T follicular helper cell (primary cell): Measurements from ENCODE around the gene RPH3AL.
"Not testable (repeated sequence)": the region's sequence is repeated elsewhere in the genome, so short reads cannot be mapped to it uniquely, and the experiment has no call there.

Source experiments
- DNase-seq: peaks from one replicate; pipeline ENCODE4 v3.0.0-alpha.2; 2020; ENCODE audit warnings: low read depth

The RPH3AL gene

DNA sequence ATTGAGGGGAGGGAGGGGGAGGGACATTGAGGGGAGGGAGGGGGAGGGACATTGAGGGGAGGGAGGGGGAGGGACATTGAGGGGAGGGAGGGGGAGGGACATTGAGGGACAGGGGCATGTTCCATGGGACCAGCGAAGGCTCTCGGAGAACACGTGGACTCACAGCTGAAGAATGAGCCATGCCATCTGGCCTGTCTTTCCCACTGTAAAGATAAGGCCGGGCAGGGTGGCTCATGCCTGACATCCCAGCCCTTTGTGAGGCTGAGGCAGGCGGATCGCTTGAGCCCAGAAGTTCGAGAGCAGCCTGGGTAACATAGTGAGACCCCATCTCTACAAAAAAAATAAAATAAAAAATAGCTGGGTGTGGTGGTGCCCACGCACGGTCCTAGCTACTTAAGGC lies 32.5 kb downstream of the RPH3AL start:
- DNase-seq, result no peak

DNA sequence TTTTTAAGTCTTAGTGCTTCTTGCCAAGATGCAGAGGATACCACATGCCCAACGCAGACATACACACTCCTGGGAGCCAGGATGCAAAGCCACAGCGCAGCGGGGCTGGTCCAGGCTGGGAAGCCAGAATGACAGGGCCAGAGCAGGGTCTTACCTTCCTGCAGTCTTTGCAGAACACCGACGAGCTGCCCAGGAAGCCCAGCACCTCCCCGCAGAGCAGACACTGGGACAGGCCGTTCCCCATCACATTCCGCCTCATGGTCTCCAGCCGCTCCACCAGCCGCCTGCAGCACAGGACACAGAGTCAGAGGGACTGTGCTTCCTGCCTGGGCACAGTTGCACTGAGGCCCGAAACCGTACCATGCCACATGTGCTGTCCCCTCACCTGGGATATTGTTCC lies 33.3 kb downstream of the RPH3AL start:
- DNase-seq, result no peak

DNA sequence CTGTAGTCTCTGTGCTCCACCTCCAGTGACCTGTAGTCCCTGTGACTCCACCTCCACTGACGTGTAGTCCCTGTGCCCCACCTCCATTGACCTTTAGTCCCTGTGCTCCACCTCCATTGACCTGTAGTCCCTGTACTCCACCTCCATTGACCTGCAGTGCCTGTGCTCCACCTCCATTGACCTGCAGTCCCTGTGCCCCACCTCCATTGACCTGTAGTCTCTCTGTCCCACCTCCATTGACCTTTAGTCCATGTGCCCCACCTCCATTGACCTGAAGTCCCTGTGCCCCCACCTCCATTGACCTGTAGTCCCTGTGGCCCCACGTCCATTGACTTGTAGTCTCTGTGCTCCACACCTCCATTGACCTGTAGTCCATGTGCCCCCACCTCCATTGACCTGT lies 35.5 kb downstream of the RPH3AL start:
- DNase-seq, result not testable (repeated sequence)

DNA sequence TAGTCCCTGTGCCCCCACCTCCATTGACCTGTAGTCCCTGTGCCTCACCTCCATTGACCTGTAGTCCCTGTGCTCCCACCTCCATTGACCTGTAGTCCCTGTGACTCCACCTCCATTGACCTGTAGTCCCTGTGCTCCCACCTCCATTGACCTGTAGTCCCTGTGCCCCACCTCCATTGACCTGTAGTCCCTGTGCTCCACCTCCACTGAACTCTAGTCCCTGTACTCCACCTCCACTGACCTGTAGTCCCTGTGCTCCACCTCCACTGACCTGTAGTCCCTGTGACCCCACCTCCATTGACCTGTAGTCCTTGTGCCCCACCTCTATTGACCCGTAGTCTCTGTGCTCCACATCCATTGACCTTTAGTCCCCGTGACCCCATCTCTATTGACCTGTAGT lies 37.2 kb downstream of the RPH3AL start:
- DNase-seq, result not testable (repeated sequence)

DNA sequence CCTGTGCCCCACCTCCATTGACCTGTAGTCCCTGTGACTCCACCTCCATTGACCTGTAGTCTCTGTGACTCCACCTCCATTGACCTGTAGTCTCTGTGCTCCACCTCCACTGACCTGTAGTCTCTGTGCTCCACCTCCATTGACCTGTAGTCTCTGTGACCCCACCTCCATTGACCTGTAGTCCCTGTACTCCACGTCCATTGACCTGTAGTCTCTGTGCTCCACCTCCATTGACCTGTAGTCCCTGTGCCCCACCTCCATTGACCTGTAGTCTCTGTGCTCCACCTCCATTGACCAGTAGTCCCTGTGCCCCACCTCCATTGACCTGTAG lies 38.0 kb downstream of the RPH3AL start:
- not testable (repeated sequence) for DNase-seq

DNA sequence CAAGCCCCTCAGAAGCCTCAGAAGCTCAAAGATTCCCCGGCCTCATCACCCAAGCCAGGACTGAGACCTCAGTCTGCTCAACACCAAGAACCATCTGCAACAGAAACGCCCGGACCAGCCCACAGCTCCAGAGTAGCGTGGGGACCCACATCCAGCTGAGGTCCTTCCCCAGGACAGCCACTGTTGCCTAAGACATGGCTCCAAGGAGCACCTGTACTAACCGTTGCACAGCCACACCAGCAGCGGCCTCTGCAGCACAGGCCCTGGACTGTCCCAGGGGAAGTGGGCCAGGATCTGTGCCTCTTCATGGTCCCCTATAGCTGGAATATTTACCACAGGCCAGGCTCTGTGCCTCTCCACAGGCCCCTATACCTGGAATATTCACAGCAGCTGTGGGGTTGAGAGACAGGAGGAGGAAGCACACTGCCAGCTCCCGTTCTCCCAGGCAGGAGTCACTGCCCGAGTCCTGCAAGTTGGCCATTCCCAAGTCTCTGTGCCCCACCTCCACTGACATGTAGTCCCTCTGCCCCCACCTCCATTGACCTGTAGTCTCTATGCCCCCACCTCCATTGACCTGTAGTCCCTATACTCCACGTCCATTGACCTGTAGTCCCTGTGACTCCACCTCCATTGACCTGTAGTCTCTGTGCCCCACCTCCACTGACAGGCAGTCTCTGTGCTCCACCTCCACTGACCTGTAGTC lies 38.5 kb downstream of the RPH3AL start:
- no peak for DNase-seq

DNA sequence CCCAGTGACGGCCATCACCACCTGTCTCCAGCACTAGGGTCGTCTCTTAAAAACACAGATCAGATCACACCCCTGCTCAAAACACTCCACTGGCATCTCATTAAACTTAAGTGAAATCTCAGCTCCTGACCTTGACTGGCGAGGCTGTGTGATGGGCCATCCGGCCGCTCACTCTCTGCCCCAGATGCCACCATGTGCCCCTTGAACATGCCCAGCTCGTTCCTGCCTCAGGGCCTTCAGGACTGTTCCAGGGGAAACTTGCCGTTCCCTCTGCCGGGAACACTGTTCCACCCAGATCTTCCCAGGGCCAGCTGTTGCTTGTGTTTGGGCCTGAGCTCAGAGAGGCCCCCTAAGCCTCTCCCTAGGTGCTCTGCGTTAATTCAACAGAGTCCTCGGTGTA lies 39.4 kb downstream of the RPH3AL start:
- no peak for DNase-seq

DNA sequence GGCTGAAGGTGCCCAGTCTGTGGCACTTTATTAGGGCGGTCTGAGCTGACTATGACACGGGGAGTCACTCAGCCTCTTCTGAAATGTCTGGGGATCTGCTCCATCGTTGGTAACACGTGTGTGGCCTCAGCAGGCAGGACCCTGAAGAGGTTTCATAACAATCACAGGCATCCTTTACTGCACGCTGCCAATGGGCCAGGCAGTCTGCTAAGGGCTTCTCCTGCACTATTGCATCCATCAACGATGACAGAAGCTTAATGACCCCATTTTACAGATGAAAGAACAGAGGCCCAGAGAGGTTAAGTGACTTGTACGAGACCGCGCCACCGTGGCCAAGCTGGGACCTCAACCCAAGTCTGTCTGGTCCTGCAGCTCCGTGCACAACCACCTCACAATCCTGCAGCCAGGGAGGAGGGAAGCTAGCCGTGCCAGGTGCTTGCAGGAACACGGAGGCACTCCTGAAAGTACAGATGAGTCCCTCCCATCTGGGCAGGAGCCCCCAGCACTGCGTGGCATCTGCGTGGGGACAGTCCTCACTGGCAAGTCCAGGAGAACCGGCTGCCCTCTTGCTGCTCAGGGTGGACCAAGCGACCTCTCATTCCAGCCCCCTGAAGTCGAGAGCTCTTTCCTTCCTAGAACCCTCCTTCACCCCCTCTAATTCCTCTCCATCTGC lies 40.0 kb downstream of the RPH3AL start:
- DNase-seq, result no peak

DNA sequence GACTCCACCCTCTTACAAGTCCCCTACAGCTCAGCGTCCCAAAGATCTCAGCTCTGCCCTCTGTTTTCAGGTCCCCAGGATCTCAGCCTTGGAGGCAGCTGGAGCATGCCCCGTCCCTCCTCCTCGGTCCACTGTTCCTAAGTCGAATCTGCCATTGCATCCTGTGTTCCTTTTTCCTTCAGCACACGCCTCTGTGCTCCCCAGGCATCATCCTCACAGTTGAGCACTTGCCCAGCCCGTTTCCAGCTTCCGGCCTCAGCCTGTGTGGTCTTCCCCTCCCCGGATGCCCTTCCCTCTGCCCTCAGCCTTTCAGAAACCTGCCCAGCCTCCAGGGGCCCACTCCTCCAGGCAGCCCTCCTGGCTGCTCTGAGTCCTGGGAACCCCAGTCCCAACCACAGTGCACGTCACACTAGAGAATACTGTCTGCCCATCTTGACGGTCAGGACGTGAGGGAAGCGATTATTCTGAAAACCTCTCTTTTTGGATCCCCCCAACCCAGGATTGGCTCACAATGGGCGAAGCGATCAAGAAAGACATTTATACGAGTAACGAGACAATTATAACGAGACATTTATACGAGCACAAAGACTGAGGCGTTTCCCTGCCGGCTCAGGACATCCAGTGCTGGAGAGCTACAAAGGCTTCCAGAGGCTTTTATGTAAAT lies 41.4 kb downstream of the RPH3AL start:
- no peak for DNase-seq

DNA sequence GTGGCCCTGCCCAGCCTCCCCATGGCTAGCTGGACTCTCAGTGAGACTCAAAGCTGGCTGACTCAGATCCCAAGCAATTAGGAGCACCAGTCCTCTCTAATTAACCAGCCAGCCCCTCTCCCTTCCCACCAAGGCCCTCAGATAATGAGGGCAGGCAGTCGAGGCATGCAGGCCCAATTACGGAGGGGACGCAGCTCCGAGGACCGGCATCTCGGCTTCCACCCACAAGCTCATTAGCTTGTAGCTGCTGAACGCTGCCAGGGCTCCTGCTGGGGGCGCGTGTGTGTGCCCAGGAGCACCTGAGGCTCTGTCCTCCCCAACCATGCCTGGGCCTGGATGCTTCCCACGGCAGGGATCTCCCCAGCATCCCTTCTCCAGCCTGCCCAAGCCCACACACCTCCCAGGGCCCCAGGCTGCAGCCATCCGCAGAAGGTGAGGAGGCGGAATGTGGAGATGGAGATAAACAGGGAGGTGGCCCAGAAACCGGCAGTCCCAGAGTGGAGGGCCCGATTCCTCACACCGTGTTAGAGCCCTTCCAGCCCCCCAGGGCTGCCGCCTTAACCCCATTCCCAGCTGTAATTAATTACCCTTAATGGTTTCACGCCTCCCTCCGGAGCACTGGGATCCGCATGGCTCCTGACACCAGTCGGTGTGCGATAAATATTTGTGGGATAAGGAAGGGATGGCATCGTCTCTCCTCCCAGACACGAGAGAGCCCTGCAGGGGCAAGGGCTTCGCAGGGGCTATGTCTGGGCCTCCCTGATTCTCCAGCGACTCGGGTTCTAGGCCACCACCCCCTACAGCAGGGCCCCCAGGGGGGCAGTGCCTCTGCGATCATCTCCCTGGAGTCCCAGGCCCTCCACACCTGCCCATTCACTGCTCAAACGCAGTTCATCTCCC lies 42.2 kb downstream of the RPH3AL start:
- no peak for DNase-seq

DNA sequence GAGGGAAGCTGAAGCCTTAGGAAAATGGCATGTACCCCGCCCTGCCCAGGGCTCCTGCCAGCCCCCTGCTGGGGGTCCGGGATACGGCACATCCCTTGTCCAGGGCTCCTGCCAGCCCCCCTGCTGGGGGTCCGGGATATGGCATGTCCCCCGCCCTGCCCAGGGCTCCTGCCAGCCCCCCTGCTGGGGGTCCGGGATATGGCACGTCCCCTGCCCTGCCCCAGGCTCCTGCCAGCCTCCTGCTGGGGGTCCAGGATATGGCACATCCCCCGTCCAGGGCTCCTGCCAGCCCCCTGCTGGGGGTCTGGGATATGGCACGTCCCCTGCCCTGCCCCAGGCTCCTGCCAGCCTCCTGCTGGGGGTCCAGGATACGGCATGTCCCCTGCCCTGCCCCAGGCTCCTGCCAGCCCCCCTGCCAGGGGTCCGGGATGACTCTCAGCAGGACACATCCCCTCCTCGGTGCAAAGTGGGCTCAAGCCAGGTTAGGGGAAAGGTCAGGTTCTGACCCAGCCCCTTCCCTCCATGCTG lies 43.2 kb downstream of the RPH3AL start:
- no peak for DNase-seq

DNA sequence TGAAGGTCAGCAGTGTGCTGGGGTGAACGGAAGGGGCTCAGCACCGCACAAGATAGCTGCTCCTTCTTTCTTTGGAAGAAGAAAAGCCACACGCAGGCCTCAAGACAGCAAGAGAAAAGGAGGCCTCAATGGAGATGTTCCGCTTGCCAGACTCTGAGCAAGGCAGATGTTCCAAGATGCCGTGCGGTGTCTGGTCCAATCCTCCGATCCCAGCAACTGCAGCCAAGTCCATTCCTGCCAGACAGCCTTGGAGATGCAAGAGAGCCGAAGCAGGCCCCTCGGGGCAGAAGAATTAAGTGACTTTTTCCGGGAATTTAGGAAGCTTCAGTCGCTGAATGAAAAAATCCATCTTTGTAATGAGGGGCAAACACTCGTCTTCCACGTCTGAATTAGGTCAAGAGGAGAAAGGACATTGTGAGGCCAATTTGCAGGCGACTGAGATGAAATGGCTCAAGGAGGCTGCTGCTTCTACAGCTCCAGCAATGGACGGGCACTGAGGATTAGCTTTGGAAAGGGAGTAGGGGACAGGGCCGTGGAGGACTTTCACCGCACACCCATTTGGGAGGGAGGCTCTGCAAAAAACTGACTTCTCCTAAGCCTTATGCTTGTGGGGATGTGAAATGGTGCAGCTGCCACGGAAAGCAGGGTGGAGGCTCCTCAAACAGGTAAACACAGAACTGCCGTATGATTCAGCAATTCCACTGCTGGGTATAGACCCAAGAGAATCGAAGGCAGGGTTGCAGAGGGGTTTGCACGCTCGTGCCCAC lies 44.7 kb downstream of the RPH3AL start:
- no peak for DNase-seq

DNA sequence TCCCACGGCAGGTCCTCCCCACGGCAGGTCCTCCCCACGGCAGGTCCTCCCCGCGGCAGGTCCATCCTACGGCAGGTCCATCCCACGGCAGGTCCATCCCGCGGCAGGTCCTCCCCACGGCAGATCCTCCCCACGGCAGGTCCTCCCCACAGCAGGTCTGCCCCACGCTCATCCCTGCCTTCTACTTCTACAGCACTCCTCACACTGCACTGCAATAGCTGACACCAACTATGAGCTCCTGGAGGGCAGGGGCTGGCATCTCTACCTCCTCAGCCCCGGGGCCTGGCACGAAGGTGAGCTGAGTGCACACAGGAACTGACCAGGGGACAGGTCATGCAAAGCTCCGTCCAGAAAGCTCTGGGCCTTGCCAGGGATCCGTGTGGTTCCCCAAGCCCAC lies 45.3 kb downstream of the RPH3AL start:
- no peak for DNase-seq

DNA sequence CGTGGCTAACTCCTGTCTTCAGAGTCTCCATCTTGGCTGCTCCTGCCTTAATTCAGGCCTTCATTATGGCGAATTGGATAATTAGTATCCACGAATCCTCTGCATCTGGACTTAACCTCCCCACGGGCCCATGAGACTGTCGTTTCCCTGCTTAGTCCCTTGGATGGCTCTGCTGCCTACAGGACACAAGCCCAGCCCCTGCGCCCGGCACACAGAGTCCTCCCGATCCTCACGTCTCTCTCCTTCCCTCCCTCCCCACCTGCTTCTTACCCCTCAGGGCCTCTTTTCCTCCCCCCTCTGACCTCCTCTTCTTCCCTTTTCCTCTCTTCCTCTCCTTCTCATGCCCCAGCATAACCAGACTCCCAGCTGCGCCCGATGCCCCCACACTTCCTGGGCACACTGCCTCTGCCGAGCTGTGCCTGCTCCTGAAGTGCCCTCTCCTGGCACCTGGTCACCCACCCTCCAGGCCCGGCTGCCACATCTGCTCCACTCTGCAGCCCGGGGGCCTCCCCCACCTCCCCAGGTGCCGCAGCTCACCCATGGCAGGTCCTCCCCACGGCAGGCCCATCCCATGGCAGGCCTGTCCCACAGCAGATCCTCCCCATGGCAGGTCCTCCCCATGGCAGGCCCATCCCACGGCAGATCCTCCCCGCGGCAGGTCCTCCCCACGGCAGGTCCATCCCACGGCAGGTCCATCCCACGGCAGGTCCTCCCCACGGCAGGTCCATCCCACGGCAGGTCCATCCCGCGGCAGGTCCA lies 45.9 kb downstream of the RPH3AL start:
- DNase-seq, result no peak

DNA sequence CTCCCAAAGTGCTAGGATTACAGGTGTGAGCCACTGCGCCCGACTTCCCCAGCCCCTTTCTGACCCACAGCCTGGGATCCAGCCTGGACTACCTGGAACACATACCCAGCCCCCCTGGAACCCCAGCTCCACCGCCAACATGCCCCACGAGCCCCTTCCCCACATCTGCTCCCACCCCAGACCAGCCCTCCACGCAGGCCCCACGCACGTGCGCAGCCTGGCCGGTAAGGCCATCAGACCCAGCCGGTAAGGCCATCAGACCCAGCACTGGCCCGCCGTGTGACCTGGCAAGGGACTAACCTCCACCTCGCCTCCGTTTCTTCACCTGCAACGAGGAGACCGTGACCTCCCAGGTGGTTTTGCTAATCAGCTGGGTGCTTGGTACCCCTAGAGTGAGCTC lies 46.5 kb downstream of the RPH3AL start:
- no peak for DNase-seq

DNA sequence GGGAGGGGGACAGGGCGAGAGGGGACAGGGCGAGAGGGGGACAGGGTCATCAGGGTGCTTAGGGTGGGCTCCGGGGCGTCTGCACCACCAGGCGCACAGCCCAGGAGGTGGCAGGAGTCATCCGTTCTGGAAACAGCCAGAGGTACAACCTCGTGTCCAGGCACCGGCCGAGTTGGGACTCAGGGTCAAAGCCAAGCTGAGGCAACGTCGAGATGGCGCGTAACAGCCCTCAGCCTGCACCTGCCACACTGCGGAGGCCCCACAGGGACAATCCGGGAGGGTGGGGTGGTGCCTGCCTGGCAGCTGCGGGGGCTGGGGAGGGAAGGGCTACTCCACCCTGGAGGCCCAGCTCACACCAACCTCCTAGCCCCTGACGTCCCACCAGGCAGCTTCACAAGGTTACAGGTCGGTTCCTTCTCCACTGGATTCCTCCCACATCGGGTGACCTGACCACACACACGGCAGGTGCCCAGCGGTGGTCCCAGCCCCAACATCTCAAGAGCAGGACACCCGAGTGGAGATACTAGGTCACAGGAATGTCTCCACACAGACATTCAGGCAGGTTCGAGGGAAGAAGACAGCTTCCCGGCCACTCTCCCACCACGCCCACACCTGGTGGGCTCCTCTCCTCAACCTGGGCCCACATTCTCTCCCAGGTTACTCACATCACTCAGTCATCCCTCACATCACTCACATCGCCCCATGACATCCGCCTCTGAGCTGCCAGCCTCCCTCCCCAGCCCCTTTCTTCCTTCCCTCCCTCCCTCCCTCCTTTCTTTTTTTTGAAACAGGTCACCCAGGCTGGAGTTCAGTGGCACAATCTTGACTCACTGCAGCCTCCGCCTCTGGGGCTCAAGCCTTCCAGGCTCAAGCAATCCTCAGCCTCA lies 47.3 kb downstream of the RPH3AL start:
- no peak for DNase-seq

DNA sequence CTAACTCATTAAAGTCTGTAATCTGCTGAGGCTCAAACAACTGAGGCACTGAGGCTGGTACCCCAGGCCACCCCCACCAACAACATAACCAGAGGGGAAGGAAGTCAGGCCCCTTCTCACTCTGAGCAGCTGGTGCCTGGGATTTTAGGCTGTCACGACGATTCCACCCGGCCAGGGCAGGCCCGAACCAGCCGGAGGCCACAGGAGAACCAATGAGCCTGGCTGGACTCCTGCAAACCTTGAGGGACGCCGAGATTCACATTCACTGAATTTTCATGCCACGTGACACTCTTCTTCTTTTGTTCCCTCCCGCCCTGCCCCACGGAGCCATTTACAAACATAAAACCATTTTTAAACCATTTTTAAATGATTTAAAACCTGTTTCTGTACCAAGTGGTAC lies 48.1 kb downstream of the RPH3AL start:
- DNase-seq, result no peak

DNA sequence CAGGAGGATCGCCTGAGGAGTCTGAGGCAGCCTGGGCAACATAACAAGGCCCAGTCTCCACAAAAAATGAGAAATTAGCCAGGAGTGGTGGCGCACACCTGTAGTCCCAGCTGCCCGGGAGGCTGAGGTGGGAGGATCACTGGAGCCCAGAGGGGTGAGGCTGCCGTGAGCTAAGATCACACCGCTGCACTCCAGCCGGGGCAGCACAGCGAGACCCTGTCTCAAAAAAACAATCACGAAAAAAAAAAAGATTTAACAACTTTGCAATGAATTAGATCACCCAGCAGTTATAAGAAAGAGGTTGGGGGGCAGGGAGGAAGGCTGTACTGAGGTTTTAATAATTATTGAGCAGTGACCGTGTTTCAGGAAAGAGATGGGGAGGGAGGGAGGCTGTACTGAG lies 49.4 kb downstream of the RPH3AL start:
- no peak for DNase-seq

DNA sequence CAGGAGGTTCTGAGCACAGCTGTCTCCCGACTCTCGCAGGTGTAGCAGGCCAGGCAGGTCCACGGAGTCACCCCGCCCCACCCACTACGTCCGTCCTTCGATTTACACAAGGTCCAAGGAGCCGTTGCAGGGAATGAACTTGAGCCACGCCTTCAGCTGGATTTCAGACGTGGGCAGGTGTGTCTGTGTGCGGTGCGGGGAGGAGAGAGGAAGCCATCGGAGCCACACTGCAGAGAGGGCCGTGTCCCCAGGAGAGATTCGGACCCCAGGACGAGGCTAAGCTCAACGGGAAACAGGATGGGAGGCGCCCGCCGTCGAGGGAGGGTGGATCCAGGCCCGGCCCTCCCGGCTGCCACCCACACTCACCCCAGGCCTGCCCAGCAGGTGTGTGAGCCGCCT lies 50.3 kb downstream of the RPH3AL start:
- no peak for DNase-seq
